HG02623 (cell line): ENCODE results near the gene OAT.
"Not testable (repeated sequence)": the region's sequence is repeated elsewhere in the genome, so short reads cannot be mapped to it uniquely, and the experiment has no call there.

ENCODE experiments used
- ATAC-seq: cut with Tn5 transposase; IDR thresholded peaks from one replicate; pipeline ENCODE4 v1.9.1; 2021; ENCODE audit warnings: moderate library complexity; ENCODE audit not compliant: unreplicated experiment

Gene OAT

GRCh38 chr10:124379609-124380193 lies 39.0 kb downstream of the OAT start:
- ATAC-seq, result no peak

- no peak for ATAC-seq
These were observed 39.7 kb downstream of the OAT start for GRCh38 chr10:124378881-124379471.

GRCh38 chr10:124378271-124378670 lies 40.5 kb downstream of the OAT start:
- no peak for ATAC-seq

GRCh38 chr10:124377101-124377500 lies 41.6 kb downstream of the OAT start:
- no peak for ATAC-seq

GRCh38 chr10:124376411-124376810 lies 42.3 kb downstream of the OAT start:
- no peak for ATAC-seq

- no peak for ATAC-seq
These were observed 43.0 kb downstream of the OAT start for GRCh38 chr10:124375691-124376090.

GRCh38 chr10:124375353-124375614 lies 43.4 kb downstream of the OAT start:
- no peak for ATAC-seq

GRCh38 chr10:124374535-124375352 lies 44.0 kb downstream of the OAT start:
- no peak for ATAC-seq

- no peak for ATAC-seq
These were observed 45.8 kb downstream of the OAT start for GRCh38 chr10:124372899-124373298.

- ATAC-seq, result no peak
These were observed 48.3 kb downstream of the OAT start for GRCh38 chr10:124370426-124370825.

GRCh38 chr10:124369986-124370385 lies 48.7 kb downstream of the OAT start:
- ATAC-seq, result no peak

GRCh38 chr10:124369533-124369932 lies 49.2 kb downstream of the OAT start:
- not testable (repeated sequence) for ATAC-seq

- ATAC-seq, result no peak
These were observed 49.7 kb downstream of the OAT start for GRCh38 chr10:124369066-124369465.

- no peak for ATAC-seq
These were observed 50.8 kb downstream of the OAT start for GRCh38 chr10:124367936-124368335.

GRCh38 chr10:124367414-124367813 lies 51.3 kb downstream of the OAT start:
- ATAC-seq, result no peak

- no peak for ATAC-seq
These were observed 51.9 kb downstream of the OAT start for GRCh38 chr10:124366825-124367224.

GRCh38 chr10:124366343-124366742 lies 52.4 kb downstream of the OAT start:
- no peak for ATAC-seq

GRCh38 chr10:124364674-124365073 lies 54.0 kb downstream of the OAT start:
- ATAC-seq, result no peak

- ATAC-seq, result no peak
These were observed 56.2 kb downstream of the OAT start for GRCh38 chr10:124362568-124362967.

GRCh38 chr10:124359336-124359832 lies 59.3 kb downstream of the OAT start:
- ATAC-seq, result no peak

GRCh38 chr10:124357561-124357885 lies 61.2 kb downstream of the OAT start:
- ATAC-seq, result no peak
